B cell (primary cell): ENCODE measurements around the gene PRKAG2. TPM values are rescaled to one million over a fixed set of nuclear protein-coding genes. Genes with fewer than 3 reads are reported as not detected.

Source experiments
- ATAC-seq: fragments of 200-7000 bp; cut with Tn5 transposase; one replicate; pipeline ENCODE4 v1.10.0; 2021; ENCODE audit warnings: low read depth, mild to moderate bottlenecking, moderate number of reproducible peaks, moderate library complexity
- CTCF ChIA-PET: fragments of 350-600 bp; sonication (Branson Sonifier 250); formaldehyde crosslinking; loops from one replicate; lab custom pipeline; 2021; ENCODE audit warnings: antibody characterized with exemption, inconsistent platforms; lab: Charles Lee
- POLR2A ChIA-PET: fragments of 350-600 bp; sonication (Branson Sonifier 250); formaldehyde crosslinking; loops from one replicate; lab custom pipeline; 2021; ENCODE audit warnings: antibody characterized with exemption; lab: Charles Lee
- DNase-seq: peaks from one replicate; pipeline ENCODE4 v3.0.0; 2013
- H2AFZ ChIP-seq: 2 replicates; pipeline ENCODE4 v1.6.1; 2012; ENCODE audit warnings: mild to moderate bottlenecking, low read depth, low read length; ENCODE audit not compliant: insufficient read depth, poor library complexity, severe bottlenecking
- H3K27ac ChIP-seq, 2 donors: 1 replicate in 1 of 2; 2 replicates in 1 of 2; pipeline ENCODE4 v1.5.1; 2012 to 2013; ENCODE audit warnings: low read length in 2 of 2, mild to moderate bottlenecking in 2 of 2, moderate library complexity in 1 of 2
- H3K27me3 ChIP-seq, 4 experiments: fragments of 200-600 bp in 1 of 4; sonication (generic) in 1 of 4; replicated peaks in 1 of 4; 1 replicate in 2 of 4; 2 replicates in 2 of 4; pipeline versions ENCODE4 v1.6.1 to v1.7.0; 2013 to 2016; ENCODE audit warnings: low read length in 3 of 4, mild to moderate bottlenecking in 2 of 4, mixed read lengths in 1 of 4, moderate library complexity in 1 of 4; ENCODE audit not compliant: insufficient read depth in 4 of 4, control insufficient read depth in 3 of 4; ENCODE audit errors: control extremely low read depth in 1 of 4
- H3K36me3 ChIP-seq, 2 experiments: replicated peaks in 1 of 2; 1 replicate in 1 of 2; 2 replicates in 1 of 2; pipeline versions ENCODE4 v1.6.1 to v1.7.1; 2013; ENCODE audit warnings: low read length in 1 of 2; ENCODE audit not compliant: insufficient read depth in 2 of 2, control insufficient read depth in 1 of 2; ENCODE audit errors: control extremely low read depth in 1 of 2, extremely low read depth in 1 of 2
- H3K4me1 ChIP-seq, 2 donors: fragments of 200-600 bp in 1 of 2; sonication (generic) in 1 of 2; 1 replicate in 1 of 2; 2 replicates in 1 of 2; pipeline versions ENCODE4 v1.5.1 to v1.6.1; 2013 to 2017; ENCODE audit warnings: low read length in 2 of 2; ENCODE audit not compliant: control insufficient read depth in 2 of 2, insufficient read depth in 2 of 2
- H3K4me2 ChIP-seq: replicated peaks from 2 replicates; pipeline ENCODE3; 2012; ENCODE audit warnings: mild to moderate bottlenecking, low read depth, low read length; ENCODE audit not compliant: poor library complexity, severe bottlenecking
- H3K4me3 ChIP-seq, 5 experiments: fragments of 200-600 bp in 1 of 5; sonication (generic) in 1 of 5; 1 replicate in 3 of 5; 2 replicates in 2 of 5; pipeline versions ENCODE4 v1.5.1 to v1.7.0; 2011 to 2016; ENCODE audit warnings: low read length in 4 of 5, mild to moderate bottlenecking in 4 of 5, low read depth in 2 of 5, control low read depth in 1 of 5, moderate library complexity in 1 of 5; ENCODE audit not compliant: insufficient read depth in 1 of 5; ENCODE audit errors: control extremely low read depth in 1 of 5, extremely low read depth in 1 of 5
- H3K79me2 ChIP-seq: fragments of 200-600 bp; sonication (generic); one replicate; pipeline ENCODE4 v1.6.0; 2016; ENCODE audit warnings: low read length; ENCODE audit not compliant: control insufficient read depth, insufficient read depth
- H3K9ac ChIP-seq: fragments of 200-600 bp; sonication (generic); 2 replicates; pipeline ENCODE4 v1.6.1; 2017; ENCODE audit warnings: mild to moderate bottlenecking, low read length, moderate library complexity
- H3K9me3 ChIP-seq, 3 donors: one replicate each; pipeline versions ENCODE4 v1.6.1 to v1.7.1; 2013; ENCODE audit warnings: low read length in 2 of 3; ENCODE audit not compliant: control insufficient read depth in 2 of 3, insufficient read depth in 1 of 3; ENCODE audit errors: control extremely low read depth in 1 of 3
- H4K20me1 ChIP-seq: 2 replicates; pipeline ENCODE4 v1.6.0; 2012; ENCODE audit warnings: mild to moderate bottlenecking, low read length; ENCODE audit not compliant: insufficient read depth, control insufficient read depth, poor library complexity, severe bottlenecking
- H3K27ac Mint-ChIP-seq: one replicate; pipeline ENCODE4 v1.8.0; 2021; ENCODE audit warnings: mixed read lengths
- H3K27me3 Mint-ChIP-seq: one replicate; pipeline ENCODE4 v1.8.0; 2021; ENCODE audit warnings: mixed read lengths
- H3K4me1 Mint-ChIP-seq: one replicate; pipeline ENCODE4 v1.8.0; 2021; ENCODE audit warnings: mixed read lengths
- H3K4me3 Mint-ChIP-seq: one replicate; pipeline ENCODE4 v1.8.0; 2021; ENCODE audit warnings: mixed read lengths
- H3K9me3 Mint-ChIP-seq: one replicate; pipeline ENCODE4 v1.8.0; 2022; ENCODE audit warnings: mixed read lengths; ENCODE audit not compliant: insufficient read depth
- EZH2 ChIP-seq: IDR thresholded peaks from 2 replicates; pipeline ENCODE4 v1.6.1; 2012; ENCODE audit warnings: borderline replicate concordance, low read depth, mild to moderate bottlenecking, moderate library complexity, low read length; ENCODE audit not compliant: insufficient read depth, poor library complexity, severe bottlenecking
- WGBS: methylation state at CpG from one replicate; pipeline ENCODE4 v1.1.5; 2013; ENCODE audit warnings: missing lambda C conversion rate; ENCODE audit not compliant: insufficient coverage; 5-methylcytosine and 5-hydroxymethylcytosine counted together
- intact Hi-C: fragments of 100-400 bp; cut with micrococcal nuclease; formaldehyde crosslinking; loops from one replicate; pipeline ENCODE4 v1.10.0; 2022
- polyA plus RNA-seq: library from polyadenylated mRNA; depleted of rRNA; stranded (reverse); fragments of >200 nt; gene quantifications from 2 replicates; pipeline ENCODE4 v1.2.3, GENCODE V29; 2012
- total RNA-seq, 2 donors: library from RNA; stranded (reverse); fragments of 120-200 nt in 1 of 2; gene quantifications; 1 replicate in 1 of 2; 2 replicates in 1 of 2; pipeline versions ENCODE4 v1.2.3 to v1.2.4, GENCODE V29; 2013 to 2022
- TF ChIP-seq, protein P1 (sequence below): fragments of 200-600 bp; IDR thresholded peaks from one replicate; pipeline ENCODE4 v1.8.0; 2022; ENCODE audit warnings: antibody characterized with exemption, mild to moderate bottlenecking

The PRKAG2 gene
- total and polyA plus RNA-seq, 2 donors (not counting 1 experiment from before 2014, with no cell fraction given), result 22.1 to 56.3 TPM

DNA sequence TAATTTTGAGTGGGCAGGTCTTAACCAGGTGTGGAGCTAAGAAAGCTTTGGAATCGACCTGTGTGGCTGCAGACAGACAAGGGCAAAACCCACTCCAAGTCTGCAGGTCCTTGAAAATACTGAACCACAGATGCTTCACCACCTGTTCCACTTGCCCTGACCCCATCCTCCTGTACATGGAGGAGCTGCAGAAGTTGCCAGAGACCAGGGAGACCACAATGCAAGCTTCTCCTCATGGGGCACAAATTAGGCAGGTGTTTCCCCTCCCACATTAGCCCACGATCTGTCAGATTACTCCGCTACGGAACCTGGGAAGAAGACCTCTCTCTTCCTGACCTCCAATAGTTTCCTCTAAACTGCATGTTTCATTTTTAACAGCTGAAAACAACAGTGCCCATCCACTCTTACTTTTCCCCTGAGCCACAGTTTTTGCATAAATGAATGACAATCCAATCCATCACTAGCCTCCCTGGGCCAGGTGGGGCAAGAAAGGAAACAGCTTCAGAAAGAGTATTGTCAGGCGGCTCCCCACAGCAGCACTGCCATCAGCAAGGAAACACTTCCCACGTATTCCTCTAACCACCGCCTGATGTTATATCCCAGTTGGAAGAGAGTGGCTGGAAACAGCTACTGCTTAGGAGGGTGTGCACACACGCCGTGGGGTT is 141.6 kb downstream of the PRKAG2 start:
- DNase-seq (no peak), ATAC-seq (no peak)
- Histone ChIP-seq H3K79me2 (no peaks in the 10 kb centered on the region), H3K9me3 (peaks cover 0 to 5% (median 0%) of the 10 kb centered on the region in 3 donors), H3K36me3 (peaks cover 0 to 2% of the 10 kb centered on the region in 2 experiments), H3K27me3 (no peaks in the 10 kb centered on the region), H3K4me3 (no peak overlapping the region), H4K20me1 (peaks cover 10% of the 10 kb centered on the region), H3K27ac (no peak overlapping the region), H3K4me1 (no peaks in the 10 kb centered on the region), H3K9ac (no peak overlapping the region), H2AFZ (no peak overlapping the region), H3K4me2 (no peak overlapping the region)
- H3K27ac Mint-ChIP-seq, result no peak overlapping the region
- H3K9me3 Mint-ChIP-seq, result no peaks in the 10 kb centered on the region
- CTCF ChIA-PET, result interaction anchor here (3.1 kb wide), 1 partner anchor 24 kb away, joined by 18 read pairs; no protein-coding TSS in a partner anchor
- H3K27me3 Mint-ChIP-seq, result no peaks in the 10 kb centered on the region
- 54% methylated on average over 8 of the region's 9 CpGs for WGBS
- H3K4me1 Mint-ChIP-seq, result peaks cover 11% of the 10 kb centered on the region
- intact Hi-C loops, result no loop called here
- no peak overlapping the region for H3K4me3 Mint-ChIP-seq
- POLR2A ChIA-PET, result no interaction called here
- no peak for TF ChIP-seq EZH2
- TF ChIP-seq, protein P1, sequence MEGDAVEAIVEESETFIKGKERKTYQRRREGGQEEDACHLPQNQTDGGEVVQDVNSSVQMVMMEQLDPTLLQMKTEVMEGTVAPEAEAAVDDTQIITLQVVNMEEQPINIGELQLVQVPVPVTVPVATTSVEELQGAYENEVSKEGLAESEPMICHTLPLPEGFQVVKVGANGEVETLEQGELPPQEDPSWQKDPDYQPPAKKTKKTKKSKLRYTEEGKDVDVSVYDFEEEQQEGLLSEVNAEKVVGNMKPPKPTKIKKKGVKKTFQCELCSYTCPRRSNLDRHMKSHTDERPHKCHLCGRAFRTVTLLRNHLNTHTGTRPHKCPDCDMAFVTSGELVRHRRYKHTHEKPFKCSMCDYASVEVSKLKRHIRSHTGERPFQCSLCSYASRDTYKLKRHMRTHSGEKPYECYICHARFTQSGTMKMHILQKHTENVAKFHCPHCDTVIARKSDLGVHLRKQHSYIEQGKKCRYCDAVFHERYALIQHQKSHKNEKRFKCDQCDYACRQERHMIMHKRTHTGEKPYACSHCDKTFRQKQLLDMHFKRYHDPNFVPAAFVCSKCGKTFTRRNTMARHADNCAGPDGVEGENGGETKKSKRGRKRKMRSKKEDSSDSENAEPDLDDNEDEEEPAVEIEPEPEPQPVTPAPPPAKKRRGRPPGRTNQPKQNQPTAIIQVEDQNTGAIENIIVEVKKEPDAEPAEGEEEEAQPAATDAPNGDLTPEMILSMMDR, result no peak

DNA sequence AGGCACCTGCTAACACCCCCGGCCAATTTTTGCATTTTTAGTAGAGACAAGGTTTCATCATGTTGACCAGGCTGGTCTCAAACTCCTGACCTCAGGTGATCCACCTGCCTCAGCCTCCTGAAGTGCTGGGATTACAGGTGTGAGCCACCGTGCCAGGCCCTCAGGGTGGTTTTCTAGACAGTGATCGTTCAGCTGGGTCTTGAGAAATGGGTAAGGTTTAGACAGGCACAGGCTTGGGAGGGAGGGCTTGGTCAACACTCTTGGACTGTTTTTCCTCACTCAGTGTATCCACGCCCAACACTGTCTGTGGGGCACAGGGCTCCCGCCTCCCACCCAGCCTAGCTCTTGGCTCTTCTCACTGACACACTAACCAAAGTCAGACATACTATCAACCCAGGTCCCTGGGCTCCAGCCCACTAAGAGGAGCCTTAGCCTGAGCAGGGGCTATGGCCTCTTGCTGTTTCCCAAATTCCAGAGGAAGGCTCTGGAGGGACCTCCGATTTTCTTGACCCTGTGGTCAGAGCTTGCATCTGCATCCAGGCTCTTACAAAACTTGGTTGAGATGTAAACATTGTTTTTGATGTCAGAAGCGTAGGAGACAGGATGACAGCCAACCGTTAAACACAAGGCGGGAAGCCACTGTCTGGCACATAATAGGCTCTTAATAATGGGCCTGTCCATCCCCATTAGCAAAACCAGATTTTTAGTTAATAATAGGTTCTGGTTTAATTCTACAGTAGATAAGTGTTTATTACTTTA is 143.9 kb downstream of the PRKAG2 start:
- Histone ChIP-seq H4K20me1 (peaks cover under 1% of the 10 kb centered on the region), H3K4me1 (peaks cover 0 to 3% of the 10 kb centered on the region in 2 donors), H3K79me2 (no peaks in the 10 kb centered on the region), H3K9me3 (no peaks in the 10 kb centered on the region), H3K27me3 (no peaks in the 10 kb centered on the region), H3K36me3 (peaks cover 0 to 2% of the 10 kb centered on the region in 2 experiments), H3K27ac (no peak overlapping the region), H2AFZ (no peak overlapping the region), H3K4me3 (no peak overlapping the region), H3K9ac (no peak overlapping the region), H3K4me2 (no peak overlapping the region)
- no peak for DNase-seq
- TF ChIP-seq, protein P1, result no peak
- no peak for TF ChIP-seq EZH2
- WGBS, result 94% methylated on average over 4 of the region's 9 CpGs
- H3K4me1 Mint-ChIP-seq, result peaks cover 18% of the 10 kb centered on the region
- no peak overlapping the region for H3K4me3 Mint-ChIP-seq
- no peaks in the 10 kb centered on the region for H3K27me3 Mint-ChIP-seq
- intact Hi-C loops, result no loop called here
- H3K27ac Mint-ChIP-seq, result no peak overlapping the region
- CTCF ChIA-PET, result no interaction called here
- no peaks in the 10 kb centered on the region for H3K9me3 Mint-ChIP-seq
- POLR2A ChIA-PET, result no interaction called here
- no peak for ATAC-seq
